ENCODE results near the gene TMEM232.
A peak's percentile ranks its signal among the peaks of the same experiment; 100 is the strongest.

The TMEM232 gene

GRCh38 chr5:110644357-110644756 lies 82.1 kb downstream of the TMEM232 start:
- TF ChIP-seq CTCF (IDR thresholded peaks at IDR 0.05; ENCODE audit: low read depth, low read length) = no peak
- no peak for DNase-seq (ENCODE audit: extremely low read depth, low read depth)

- no peak for DNase-seq (ENCODE audit: extremely low read depth, low read depth)
- TF ChIP-seq CTCF (IDR thresholded peaks at IDR 0.05; ENCODE audit: low read depth, low read length) = no peak
Observed at GRCh38 chr5:110638970-110639902, 87.2 kb downstream of the TMEM232 start.

GRCh38 chr5:110634475-110634874 lies 92.0 kb downstream of the TMEM232 start:
- no peak for DNase-seq (ENCODE audit: extremely low read depth, low read depth)
- no peak for TF ChIP-seq CTCF (IDR thresholded peaks at IDR 0.05; ENCODE audit: low read depth, low read length)

- no peak for DNase-seq (ENCODE audit: extremely low read depth, low read depth)
- TF ChIP-seq CTCF (IDR thresholded peaks at IDR 0.05; ENCODE audit: low read depth, low read length) = no peak
Observed at GRCh38 chr5:110631236-110631635, 95.2 kb downstream of the TMEM232 start.

GRCh38 chr5:110630350-110630749 lies 96.1 kb downstream of the TMEM232 start:
- no peak for TF ChIP-seq CTCF (IDR thresholded peaks at IDR 0.05; ENCODE audit: low read depth, low read length)
- no peak for DNase-seq (ENCODE audit: extremely low read depth, low read depth)

- peak; percentile 39 for TF ChIP-seq CTCF (IDR thresholded peaks at IDR 0.05; ENCODE audit: low read depth, low read length)
- peak; percentile 1 for DNase-seq (ENCODE audit: extremely low read depth, low read depth)
Observed at GRCh38 chr5:110625376-110625999, 101.0 kb downstream of the TMEM232 start.

GRCh38 chr5:110623874-110624273 lies 102.6 kb downstream of the TMEM232 start:
- no peak for DNase-seq (ENCODE audit: extremely low read depth, low read depth)

More at GRCh38 chr5:110623874-110624273, 102.6 kb downstream of the TMEM232 start:
- no peak for TF ChIP-seq CTCF (IDR thresholded peaks at IDR 0.05; ENCODE audit: low read depth, low read length)

Data from AG09319 (cell line).